Mesenchymal stem cell (in vitro differentiated cells and primary cell): ENCODE measurements around the gene PRKACA.
A peak's percentile ranks its signal among the peaks of the same experiment; 100 is the strongest.

Source experiments
- DNase-seq: peaks from one replicate; pipeline ENCODE4 v3.0.0-alpha.2; 2013
- H2AFZ ChIP-seq: one replicate; pipeline ENCODE4 v1.6.1; 2013; ENCODE audit warnings: low read depth, mild to moderate bottlenecking, control low read depth, inconsistent platforms, low read length, moderate library complexity
- H2AK5ac ChIP-seq: 2 replicates; pipeline ENCODE4 v1.6.1; 2013; ENCODE audit warnings: low read length, moderate library complexity, mild to moderate bottlenecking, inconsistent platforms; ENCODE audit not compliant: severe bottlenecking
- H2BK120ac ChIP-seq: one replicate; pipeline ENCODE4 v1.6.1; 2013; ENCODE audit warnings: low read depth, mild to moderate bottlenecking, inconsistent platforms, low read length, moderate library complexity
- H2BK12ac ChIP-seq, 2 experiments: one replicate each; pipeline ENCODE4 v1.6.1; 2013; ENCODE audit warnings: inconsistent platforms in 2 of 2, low read length in 2 of 2, mild to moderate bottlenecking in 2 of 2, moderate library complexity in 2 of 2, control low read depth in 1 of 2
- H2BK15ac ChIP-seq: one replicate; pipeline ENCODE4 v1.6.1; 2013; ENCODE audit warnings: mild to moderate bottlenecking, low read depth, inconsistent platforms; ENCODE audit not compliant: poor library complexity, severe bottlenecking
- H2BK5ac ChIP-seq: 2 replicates; pipeline ENCODE4 v1.6.1; 2013; ENCODE audit warnings: low read depth, mild to moderate bottlenecking, low read length, control low read depth, inconsistent platforms; ENCODE audit not compliant: poor library complexity, severe bottlenecking
- H3K14ac ChIP-seq, 2 experiments: one replicate each; pipeline ENCODE4 v1.6.1; 2013; ENCODE audit warnings: inconsistent platforms in 2 of 2, low read length in 2 of 2, control low read depth in 1 of 2, mild to moderate bottlenecking in 1 of 2, moderate library complexity in 1 of 2
- H3K18ac ChIP-seq, 2 experiments: one replicate each; pipeline ENCODE4 v1.6.1; 2013; ENCODE audit warnings: inconsistent platforms in 2 of 2, low read length in 2 of 2, control low read depth in 1 of 2, low read depth in 1 of 2, mild to moderate bottlenecking in 1 of 2
- H3K23ac ChIP-seq, 2 experiments: one replicate each; pipeline ENCODE4 v1.6.1; 2013; ENCODE audit warnings: inconsistent platforms in 2 of 2, low read length in 2 of 2, mild to moderate bottlenecking in 2 of 2, moderate library complexity in 2 of 2, control low read depth in 1 of 2
- H3K27ac ChIP-seq: 2 replicates; pipeline ENCODE4 v1.5.1; 2013; ENCODE audit warnings: mild to moderate bottlenecking, moderate library complexity, low read length, control low read depth, inconsistent platforms; ENCODE audit not compliant: poor library complexity, severe bottlenecking
- H3K27me3 ChIP-seq, 2 experiments: 2 replicates each; pipeline versions ENCODE4 v1.6.1 to v1.7.0; 2013; ENCODE audit warnings: low read length in 2 of 2, mild to moderate bottlenecking in 2 of 2, moderate library complexity in 2 of 2, control low read depth in 1 of 2, inconsistent platforms in 1 of 2; ENCODE audit not compliant: control insufficient read depth in 1 of 2, insufficient read depth in 1 of 2
- H3K36me3 ChIP-seq, 2 experiments: 2 replicates each; pipeline versions ENCODE4 v1.6.1 to v1.7.0; 2013; ENCODE audit warnings: low read length in 2 of 2, control low read depth in 1 of 2, inconsistent platforms in 1 of 2, low read depth in 1 of 2, mild to moderate bottlenecking in 1 of 2; ENCODE audit not compliant: insufficient read depth in 2 of 2, control insufficient read depth in 1 of 2
- H3K4ac ChIP-seq, 2 experiments: one replicate each; pipeline ENCODE4 v1.6.1; 2013; ENCODE audit warnings: inconsistent platforms in 2 of 2, low read length in 2 of 2, mild to moderate bottlenecking in 2 of 2, moderate library complexity in 2 of 2, control low read depth in 1 of 2, low read depth in 1 of 2
- H3K4me1 ChIP-seq: 2 replicates; pipeline ENCODE4 v1.6.1; 2013; ENCODE audit warnings: low read depth, low read length, control low read depth; ENCODE audit not compliant: control insufficient read depth, insufficient read depth
- H3K4me2 ChIP-seq: 2 replicates; pipeline ENCODE4 v1.6.1; 2013; ENCODE audit warnings: low read length, mild to moderate bottlenecking, inconsistent platforms; ENCODE audit not compliant: poor library complexity, severe bottlenecking
- H3K4me3 ChIP-seq, 2 experiments: 2 replicates each; pipeline versions ENCODE4 v1.5.1 to v1.7.0; 2013; ENCODE audit warnings: low read length in 2 of 2, mild to moderate bottlenecking in 2 of 2, control low read depth in 1 of 2, low read depth in 1 of 2; ENCODE audit not compliant: insufficient read depth in 1 of 2
- H3K79me1 ChIP-seq: replicated peaks from 2 replicates; pipeline ENCODE4 v1.6.1; 2013; ENCODE audit warnings: mild to moderate bottlenecking, control low read depth, low read length, inconsistent platforms; ENCODE audit not compliant: poor library complexity, severe bottlenecking
- H3K9ac ChIP-seq: 2 replicates; pipeline ENCODE4 v1.7.0; 2013; ENCODE audit warnings: mild to moderate bottlenecking, low read length, moderate library complexity
- H3K9me3 ChIP-seq: 2 replicates; pipeline ENCODE4 v1.7.0; 2013; ENCODE audit warnings: mild to moderate bottlenecking, low read length; ENCODE audit not compliant: control insufficient read depth
- H4K8ac ChIP-seq: one replicate; pipeline ENCODE4 v1.6.1; 2013; ENCODE audit warnings: inconsistent platforms, mild to moderate bottlenecking, low read length, moderate library complexity
- H4K91ac ChIP-seq: one replicate; pipeline ENCODE4 v1.6.1; 2013; ENCODE audit warnings: mild to moderate bottlenecking, low read length, inconsistent platforms
- WGBS: methylation state at CpG from one replicate; pipeline ENCODE4 v1.1.7; 2013; ENCODE audit warnings: mixed read lengths; 5-methylcytosine and 5-hydroxymethylcytosine counted together

The PRKACA gene

DNA sequence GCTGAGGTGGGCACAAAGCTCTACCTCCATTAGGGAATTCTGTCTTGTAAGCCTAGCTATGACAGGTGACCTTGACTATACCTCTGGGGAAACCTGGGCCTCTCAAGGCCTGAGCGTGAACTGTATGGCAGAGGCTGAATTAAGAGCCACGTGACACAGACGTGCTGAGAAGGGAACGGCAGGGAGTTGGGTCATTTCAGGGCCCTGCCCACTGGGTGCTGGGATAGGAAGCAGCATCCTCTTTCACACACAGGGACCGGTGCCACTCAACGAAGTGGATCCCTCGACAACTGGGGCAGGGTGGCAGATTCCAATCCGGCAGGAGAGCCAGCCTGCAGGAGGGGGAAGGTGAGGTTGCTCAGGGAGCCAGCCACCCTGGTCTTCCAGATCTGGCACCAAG is 9.6 kb upstream of the PRKACA start:
- WGBS: 97% methylated on average over 8 of the region's 8 CpGs

GRCh38 chr19:14122924-14123323 is 5.4 kb upstream of the PRKACA start:
- peaks cover 10% of the 10 kb centered on the region for H3K4me1 ChIP-seq
- H3K36me3 ChIP-seq: no peaks in the 10 kb centered on the region
- H3K27me3 ChIP-seq: no peaks in the 10 kb centered on the region
- H3K9me3 ChIP-seq: no peaks in the 10 kb centered on the region
- no peak overlapping the region for H3K4me3 ChIP-seq
- no peak for DNase-seq
- no peak overlapping the region for H2AK5ac ChIP-seq
- no peak overlapping the region for H2AFZ ChIP-seq
- H4K8ac ChIP-seq: no peak overlapping the region
- H2BK15ac ChIP-seq: no peak overlapping the region
- H2BK120ac ChIP-seq: no peak overlapping the region
- H2BK12ac ChIP-seq: no peak overlapping the region
- no peak overlapping the region for H3K9ac ChIP-seq
- no peak overlapping the region for H3K14ac ChIP-seq
- no peak overlapping the region for H3K4me2 ChIP-seq
- 96% methylated on average over 4 of the region's 6 CpGs for WGBS
- H4K91ac ChIP-seq: no peak overlapping the region
- peaks cover 5% of the 10 kb centered on the region for H3K79me1 ChIP-seq
- no peak overlapping the region for H3K18ac ChIP-seq
- H3K4ac ChIP-seq: no peak overlapping the region
- no peak overlapping the region for H3K23ac ChIP-seq
- H2BK5ac ChIP-seq: no peak overlapping the region
- no peak overlapping the region for H3K27ac ChIP-seq

More for the DNA sequence above, 9.6 kb upstream of the PRKACA start:
- Histone ChIP-seq H2BK12ac (no peak overlapping the region), H2BK15ac (no peak overlapping the region), H3K36me3 (no peaks in the 10 kb centered on the region), H3K9me3 (no peaks in the 10 kb centered on the region), H3K79me1 (peaks cover 3% of the 10 kb centered on the region), H2AK5ac (no peak overlapping the region), H3K27me3 (no peaks in the 10 kb centered on the region), H3K9ac (no peak overlapping the region), H4K8ac (no peak overlapping the region), H3K23ac (no peak overlapping the region), H2BK5ac (no peak overlapping the region), H3K27ac (no peak overlapping the region), H2AFZ (no peak overlapping the region), H2BK120ac (no peak overlapping the region), H4K91ac (no peak overlapping the region), H3K18ac (no peak overlapping the region), H3K4me3 (no peak overlapping the region), H3K14ac (no peak overlapping the region), H3K4me2 (no peak overlapping the region), H3K4ac (no peak overlapping the region), H3K4me1 (no peaks in the 10 kb centered on the region)
- DNase-seq: no peak

GRCh38 chr19:14120497-14120780 is 2.9 kb upstream of the PRKACA start:
- H4K8ac ChIP-seq: no peak overlapping the region
- H3K4me1 ChIP-seq: peaks cover 21% of the 10 kb centered on the region
- no peak overlapping the region for H3K4me3 ChIP-seq
- H4K91ac ChIP-seq: no peak overlapping the region
- no peak overlapping the region for H2AK5ac ChIP-seq
- H2BK120ac ChIP-seq: no peak overlapping the region
- no peaks in the 10 kb centered on the region for H3K27me3 ChIP-seq
- H2BK12ac ChIP-seq: no peak overlapping the region
- no peak overlapping the region for H3K27ac ChIP-seq
- H3K14ac ChIP-seq: no peak overlapping the region
- peaks cover 16% of the 10 kb centered on the region for H3K79me1 ChIP-seq
- H3K4me2 ChIP-seq: no peak overlapping the region
- no peak overlapping the region for H2AFZ ChIP-seq
- H3K9ac ChIP-seq: peak overlapping the region; percentile 99
- H3K36me3 ChIP-seq: no peaks in the 10 kb centered on the region
- 99% methylated on average over 6 of the region's 7 CpGs for WGBS
- H2BK15ac ChIP-seq: no peak overlapping the region
- H3K23ac ChIP-seq: no peak overlapping the region
- H3K4ac ChIP-seq: no peak overlapping the region
- no peak overlapping the region for H2BK5ac ChIP-seq
- no peak overlapping the region for H3K18ac ChIP-seq
- H3K9me3 ChIP-seq: no peaks in the 10 kb centered on the region
- DNase-seq: no peak

DNA sequence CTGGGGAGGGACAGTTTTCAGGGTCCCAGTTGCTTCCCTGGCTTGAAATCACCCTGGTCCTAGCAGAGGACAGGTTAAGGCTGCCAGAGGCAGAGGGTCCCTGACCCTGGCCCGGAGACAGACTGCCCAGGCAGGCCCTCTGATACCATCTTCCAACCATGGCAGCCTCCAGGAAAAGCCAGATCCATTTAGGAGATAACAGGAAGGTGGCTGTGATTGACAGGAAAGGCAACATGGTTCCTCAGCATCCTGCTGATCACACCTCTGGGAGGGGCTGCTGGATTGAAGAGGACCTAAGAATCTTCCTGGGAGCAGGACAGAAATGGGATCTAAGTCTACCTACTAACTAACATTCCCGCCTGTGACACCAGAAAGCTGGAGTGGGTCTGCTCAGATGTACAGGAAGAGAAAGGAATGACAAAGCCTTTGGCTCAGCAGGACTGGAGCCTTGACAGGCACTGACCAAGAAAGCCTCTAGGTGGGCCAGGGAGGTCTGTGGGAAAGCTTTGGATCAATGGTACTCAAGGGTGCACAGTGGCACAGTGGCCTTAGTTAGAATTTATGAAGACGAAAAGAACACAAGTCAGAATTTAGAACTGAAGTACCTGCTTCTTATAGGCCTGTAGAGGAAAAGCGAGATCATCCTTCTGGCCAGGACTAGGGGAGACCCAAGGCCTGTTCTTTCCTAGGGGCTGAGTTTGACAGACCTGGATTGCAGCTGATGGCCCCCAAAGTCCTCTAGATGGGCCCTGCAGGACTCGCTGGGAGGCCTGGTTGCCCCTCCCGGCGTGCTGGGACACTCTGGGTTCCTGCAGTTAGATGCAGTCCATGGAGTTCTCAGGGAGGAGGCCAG is 2.3 kb upstream of the PRKACA start:
- Histone ChIP-seq H3K14ac (no peak overlapping the region), H3K27me3 (no peaks in the 10 kb centered on the region), H3K4me1 (peaks cover 21% of the 10 kb centered on the region), H3K9me3 (no peaks in the 10 kb centered on the region), H3K79me1 (peaks cover 19% of the 10 kb centered on the region), H3K4ac (no peak overlapping the region), H3K4me3 (peak overlapping the region in 1 of 2 experiments; percentile 84), H2AFZ (no peak overlapping the region), H3K18ac (no peak overlapping the region), H2BK120ac (peak overlapping the region; percentile 23), H3K23ac (no peak overlapping the region), H3K36me3 (no peaks in the 10 kb centered on the region), H3K27ac (no peak overlapping the region), H2AK5ac (no peak overlapping the region), H3K9ac (peak overlapping the region; percentile 99), H4K91ac (no peak overlapping the region), H2BK15ac (peak overlapping the region; percentile 54), H4K8ac (peak overlapping the region; percentile 42), H2BK5ac (no peak overlapping the region), H3K4me2 (no peak overlapping the region), H2BK12ac (peak overlapping the region in 1 of 2 experiments; percentile 18)
- DNase-seq: no peak
- 87% methylated on average over 6 of the region's 7 CpGs for WGBS
